ENCODE measurements around the gene ZNF622. TPM values are rescaled to one million over a fixed set of nuclear protein-coding genes. Genes with fewer than 3 reads are reported as not detected.

Gene ZNF622
- total and polyA plus RNA-seq, 2 of the 13 experiments (the other 11 are each of a cell fraction or from before 2014, with no cell fraction given) = 12.1 to 44.7 TPM

DNA sequence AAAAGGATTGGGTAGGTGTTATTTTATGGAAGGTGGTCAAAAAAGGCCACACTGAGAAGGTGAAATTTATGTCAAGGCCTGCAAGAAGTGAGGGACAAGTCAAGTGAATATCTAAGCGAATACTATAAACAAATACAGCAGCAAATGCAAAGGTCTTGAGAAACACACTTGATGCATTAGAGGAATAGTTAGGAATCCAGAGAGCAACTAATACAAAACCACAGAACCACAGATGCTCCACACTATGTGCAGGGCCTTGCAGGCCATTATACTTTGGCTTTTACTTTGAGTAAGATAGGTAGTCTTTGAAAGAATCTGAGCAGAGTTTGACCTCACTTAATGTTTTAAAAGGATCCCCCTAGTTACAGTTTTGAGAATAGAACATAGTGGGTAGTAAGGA is 4.6 kb downstream of the ZNF622 start:
- no peak overlapping the region; the same call in 1 of the 2 replicates for H3K4me2 ChIP-seq (ENCODE audit: low read depth, low read length)
- ATAC-seq (no peak), DNase-seq (ENCODE audit: low spot score) (no peak), FAIRE-seq (no peak)
- intact Hi-C loops (cut with micrococcal nuclease; ENCODE audit: unreplicated experiment) = loop anchor here (10.0 kb wide), 1 partner anchor 274 kb away; no protein-coding TSS in a partner anchor
- H4K20me1 ChIP-seq (ENCODE audit: insufficient read depth, low read length) = peaks cover 13% of the 10 kb centered on the region
- H3K36me3 ChIP-seq (replicated peaks in 1 of 2; ENCODE audit: control insufficient read depth in 1 of 2, insufficient read depth in 2 of 2, low read length in 2 of 2) = peaks cover 16 to 58% of the 10 kb centered on the region in 2 experiments
- TF ChIP-seq CERS6 (CRISPR knock-in tag; IDR thresholded peaks at IDR 0.05) (no peak), TRAFD1 (CRISPR knock-in tag; IDR thresholded peaks at IDR 0.05; ENCODE audit: borderline replicate concordance) (no peak)
- H3K9ac ChIP-seq (ENCODE audit: insufficient read depth, low read depth, low read length) = no peak overlapping the region
- ChIA-PET POLR2A (no interaction called here), CTCF (ENCODE audit: low intra/inter-chr PET ratio, low total read pairs) (no interaction called here)
- H3K27ac ChIP-seq (ENCODE audit: extremely low read length, insufficient read depth, low read length) = no peak overlapping the region
- no TSS peak for BruUV-seq (replicated peaks)
- H3K4me3 ChIP-seq (replicated peaks in 1 of 3; ENCODE audit: insufficient read depth in 1 of 3, low read depth in 2 of 3, low read length in 3 of 3) = no peak overlapping the region
- 100% methylated on average over 1 of the region's 1 CpG for WGBS (ENCODE audit: low lambda C conversion rate)
- H3K4me1 ChIP-seq (ENCODE audit: insufficient read depth, low read length) = peaks cover 35% of the 10 kb centered on the region
- no peaks in the 10 kb centered on the region for H3K9me3 ChIP-seq (ENCODE audit: low read length)
- H3K27me3 ChIP-seq (ENCODE audit: control insufficient read depth in 1 of 2, insufficient read depth in 2 of 2, low read length in 2 of 2) = no peaks in the 10 kb centered on the region; a peak in 1 of 5 replicates
- H2AFZ ChIP-seq (ENCODE audit: low read length) = no peak overlapping the region
- peaks cover 32% of the 10 kb centered on the region for H3K79me2 ChIP-seq (ENCODE audit: insufficient read depth, low read length)
- in situ Hi-C loops (cut with HindIII; ENCODE audit: extremely low pct_ligation_motif_present, low pct_unique_long_range_greater_than_20kb) = no loop called here

DNA sequence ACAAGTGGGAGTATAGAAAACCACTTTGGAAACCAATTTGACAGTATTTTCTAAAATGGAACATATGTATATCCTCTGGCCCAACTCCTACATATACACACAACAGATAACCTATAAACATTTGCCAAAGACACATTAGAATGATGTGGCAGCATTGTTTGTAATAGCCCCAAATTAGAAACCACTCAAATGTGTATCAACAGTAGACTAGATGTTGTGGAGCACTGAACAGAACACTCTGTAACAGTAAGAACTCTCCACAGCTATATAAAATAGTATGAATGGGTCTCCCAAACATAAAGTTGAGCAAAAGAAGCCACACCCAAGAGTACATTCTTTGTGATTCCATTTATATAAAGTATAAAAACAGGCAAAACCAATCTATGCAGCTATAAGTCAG is 6.1 kb downstream of the ZNF622 start:
- H3K27ac ChIP-seq (ENCODE audit: extremely low read length, insufficient read depth, low read length) = no peak overlapping the region
- H3K79me2 ChIP-seq (ENCODE audit: insufficient read depth, low read length) = peaks cover 34% of the 10 kb centered on the region
- ATAC-seq (no peak), FAIRE-seq (no peak), DNase-seq (ENCODE audit: low spot score) (no peak)
- peaks cover 34% of the 10 kb centered on the region for H3K4me1 ChIP-seq (ENCODE audit: insufficient read depth, low read length)
- peaks cover 14% of the 10 kb centered on the region for H4K20me1 ChIP-seq (ENCODE audit: insufficient read depth, low read length)
- H3K27me3 ChIP-seq (ENCODE audit: control insufficient read depth in 1 of 2, insufficient read depth in 2 of 2, low read length in 2 of 2) = no peaks in the 10 kb centered on the region
- no TSS peak for BruUV-seq (replicated peaks)
- intact Hi-C loops (cut with micrococcal nuclease; ENCODE audit: unreplicated experiment) (no loop called here), in situ Hi-C loops (cut with HindIII; ENCODE audit: extremely low pct_ligation_motif_present, low pct_unique_long_range_greater_than_20kb) (loop anchor here (5.0 kb wide), 1 partner anchor 297 kb away; no protein-coding TSS in a partner anchor)
- H3K36me3 ChIP-seq (replicated peaks in 1 of 2; ENCODE audit: control insufficient read depth in 1 of 2, insufficient read depth in 2 of 2, low read length in 2 of 2) = peaks cover 21 to 72% of the 10 kb centered on the region in 2 experiments
- POLR2A ChIA-PET = no interaction called here
- CTCF ChIA-PET (ENCODE audit: low intra/inter-chr PET ratio, low total read pairs) = no interaction called here
- H3K4me3 ChIP-seq (replicated peaks in 1 of 3; ENCODE audit: insufficient read depth in 1 of 3, low read depth in 2 of 3, low read length in 3 of 3) = no peak overlapping the region
- no peak overlapping the region for H3K4me2 ChIP-seq (ENCODE audit: low read depth, low read length)
- no peak overlapping the region for H3K9ac ChIP-seq (ENCODE audit: insufficient read depth, low read depth, low read length)
- H3K9me3 ChIP-seq (ENCODE audit: low read length) = no peaks in the 10 kb centered on the region
- H2AFZ ChIP-seq (ENCODE audit: low read length) = no peak overlapping the region
- TF ChIP-seq U2AF2 (IDR thresholded peaks at IDR 0.05; ENCODE audit: low read depth, low read length) = no peak
- no peak for TF ChIP-seq POLR2AphosphoS5 (IDR thresholded peaks at IDR 0.05; ENCODE audit: low read depth, low read length)
- no peak for TF ChIP-seq ZNF383 (CRISPR knock-in tag; IDR thresholded peaks at IDR 0.05; ENCODE audit: borderline replicate concordance)
- no peak for TF ChIP-seq SIN3A (IDR thresholded peaks at IDR 0.05; ENCODE audit: borderline replicate concordance, low read depth, low read length)
- no peak for TF ChIP-seq DR1 (CRISPR knock-in tag; IDR thresholded peaks at IDR 0.05)
- no peak for TF ChIP-seq ZNF441 (CRISPR knock-in tag; IDR thresholded peaks at IDR 0.05; ENCODE audit: borderline replicate concordance)
- TF ChIP-seq ZNF747 (CRISPR knock-in tag; IDR thresholded peaks at IDR 0.05; ENCODE audit: borderline replicate concordance) = no peak
- TF ChIP-seq E2F2 (CRISPR knock-in tag; IDR thresholded peaks at IDR 0.05; ENCODE audit: borderline replicate concordance) = no peak
- TF ChIP-seq ZFP82 (CRISPR knock-in tag; IDR thresholded peaks at IDR 0.05; ENCODE audit: borderline replicate concordance) = no peak
- TF ChIP-seq ZNF121 (CRISPR knock-in tag; IDR thresholded peaks at IDR 0.05) = no peak
- TF ChIP-seq ZNF883 (CRISPR knock-in tag; IDR thresholded peaks at IDR 0.05; ENCODE audit: not compliant biosample characterization) = no peak

Measured in HepG2 (cell line).